Astrocyte of the cerebellum (primary cell): ENCODE measurements around the gene HIP1R.
"Not testable (repeated sequence)": the region's sequence is repeated elsewhere in the genome, so short reads cannot be mapped to it uniquely, and the experiment has no call there.

Source experiments
- DNase-seq: peaks from one replicate; pipeline ENCODE4 v3.0.0-alpha.2; 2011; ENCODE audit warnings: low read depth
- H3K4me3 ChIP-seq: 2 replicates; pipeline ENCODE4 v1.5.1; 2011; ENCODE audit warnings: mild to moderate bottlenecking, low read depth, low read length, moderate library complexity
- CTCF ChIP-seq: IDR thresholded peaks from 2 replicates; pipeline ENCODE4 v1.5.1; 2012; ENCODE audit warnings: low read length, low read depth, moderate library complexity, mild to moderate bottlenecking; ENCODE audit errors: missing control alignments
- in situ Hi-C: cut with HindIII; loops from 2 replicates; pipeline ENCODE4 v1.10.0; 2017; ENCODE audit warnings: low sequenced_read_pairs

The HIP1R gene

GRCh38 chr12:122795807-122796206, 39.5 kb upstream of the HIP1R start:
- DNase-seq: no peak
- in situ Hi-C loops: no loop called here
- H3K4me3 ChIP-seq: no peak overlapping the region
- TF ChIP-seq CTCF: no peak

GRCh38 chr12:122799641-122800243, 35.5 kb upstream of the HIP1R start:
- in situ Hi-C loops: no loop called here
- DNase-seq: no peak
- H3K4me3 ChIP-seq: no peak overlapping the region
- TF ChIP-seq CTCF: no peak

GRCh38 chr12:122803937-122804336, 31.3 kb upstream of the HIP1R start:
- in situ Hi-C loops: no loop called here
- H3K4me3 ChIP-seq: no peak overlapping the region
- TF ChIP-seq CTCF: no peak
- no peak for DNase-seq

DNA sequence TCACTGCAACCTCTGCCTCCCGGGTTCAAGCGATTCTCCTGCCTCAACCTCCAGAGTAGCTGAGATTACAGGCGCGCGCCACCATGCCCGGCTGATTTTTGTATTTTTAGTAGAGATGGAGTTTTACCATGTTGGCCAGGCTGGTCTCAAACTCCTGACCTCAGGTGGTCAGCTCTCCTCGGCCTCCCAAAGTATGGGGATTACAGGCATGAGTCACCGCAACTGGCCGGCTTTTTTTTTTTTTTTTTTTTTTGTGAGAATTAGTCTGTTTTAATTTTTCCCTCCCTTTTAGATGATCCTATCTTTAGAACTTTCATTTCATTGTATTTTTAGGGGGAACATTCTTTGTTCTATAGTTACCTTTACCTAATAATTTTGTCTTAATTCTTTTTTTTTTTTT, 30.3 kb upstream of the HIP1R start:
- in situ Hi-C loops, DNase-seq, H3K4me3 ChIP-seq: not testable (repeated sequence)

DNA sequence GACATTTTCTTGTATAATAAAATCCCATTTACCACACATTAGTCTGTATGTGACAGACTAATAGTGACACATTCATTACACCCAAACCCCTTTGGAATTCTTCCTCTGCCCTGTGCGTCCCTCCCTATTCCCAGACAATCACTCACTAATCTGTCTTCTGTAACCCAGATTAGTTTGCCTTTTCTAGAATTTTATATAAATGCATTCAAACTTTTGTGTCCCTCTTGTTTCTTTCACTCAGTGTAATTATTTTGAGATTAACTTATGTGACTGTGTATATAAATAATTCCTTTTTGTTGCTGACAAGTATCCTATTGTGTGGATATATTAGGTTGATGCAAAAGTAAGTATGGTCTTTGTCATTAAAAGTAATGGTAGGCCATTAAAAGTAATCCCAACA, 27.6 kb upstream of the HIP1R start:
- in situ Hi-C loops: no loop called here
- no peak overlapping the region for H3K4me3 ChIP-seq
- no peak for DNase-seq
- TF ChIP-seq CTCF: no peak

DNA sequence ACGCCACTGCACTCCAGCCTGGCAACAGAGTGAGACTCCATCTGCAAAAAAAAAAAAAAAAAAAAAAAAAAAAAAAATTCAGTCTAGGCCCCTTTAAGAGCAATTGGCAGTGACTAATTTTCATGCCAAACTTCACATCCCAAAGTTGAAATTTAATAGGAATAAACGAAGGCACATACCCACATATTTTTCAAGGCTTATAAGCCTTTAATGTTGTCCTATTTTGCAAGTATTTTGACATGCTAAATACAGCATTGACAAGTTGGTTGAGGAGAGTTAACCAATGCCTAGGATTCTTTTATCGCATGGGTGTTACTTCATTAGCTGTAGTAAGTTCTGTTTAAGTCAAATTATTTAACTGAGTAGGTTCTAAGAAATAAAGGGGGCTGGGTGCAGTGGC, 23.5 kb upstream of the HIP1R start:
- TF ChIP-seq CTCF: no peak
- in situ Hi-C loops: no loop called here
- no peak for DNase-seq
- H3K4me3 ChIP-seq: no peak overlapping the region

DNA sequence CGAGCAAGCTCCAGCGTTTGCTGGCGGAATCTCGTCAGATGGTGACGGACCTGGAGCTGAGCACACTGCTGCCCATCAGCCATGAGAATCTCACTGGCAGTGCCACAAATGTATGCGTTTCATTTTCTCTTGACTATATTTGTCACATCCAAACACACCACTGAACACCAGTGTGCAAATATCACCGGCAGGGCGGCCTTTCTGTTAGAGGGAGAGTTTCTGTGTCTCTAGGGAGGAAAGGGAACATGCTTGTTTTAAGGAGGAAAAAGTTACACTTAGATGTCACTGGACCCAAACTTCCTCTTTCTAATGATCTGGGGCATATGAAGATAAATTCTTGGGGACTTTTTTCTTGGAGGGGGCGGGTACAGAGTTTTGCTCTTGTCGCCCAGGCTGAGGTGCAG, 21.9 kb upstream of the HIP1R start:
- TF ChIP-seq CTCF: no peak
- no peak overlapping the region for H3K4me3 ChIP-seq
- in situ Hi-C loops: no loop called here
- DNase-seq: no peak
